ENCODE data around the gene C9orf72. TPM values are rescaled to one million over a fixed set of nuclear protein-coding genes. Genes with fewer than 3 reads are reported as not detected.

Gene C9orf72
- polyA plus RNA-seq, 12 donors, result 11.8 to 20.9 (median 16.2) TPM; not detected in 1

DNA sequence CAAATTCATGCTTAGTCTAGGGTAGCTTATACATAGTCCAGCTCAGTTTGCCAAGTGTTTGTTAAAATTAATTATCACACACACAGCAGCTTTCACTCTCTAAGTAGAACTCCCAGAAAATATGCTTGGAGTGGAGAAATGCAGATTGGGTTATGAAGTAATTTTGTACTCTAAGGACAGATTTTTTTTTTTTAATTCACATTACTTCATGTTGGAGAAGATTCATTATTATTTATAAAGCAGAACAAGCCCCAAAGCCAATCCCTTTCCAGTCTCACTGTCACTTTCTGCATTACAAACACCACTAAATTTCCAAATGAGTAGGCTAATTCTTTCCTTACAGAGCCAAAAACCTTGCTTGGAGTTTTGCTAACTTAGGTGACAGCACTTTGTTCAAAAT, 11.7 kb upstream of the C9orf72 start:
- DNase-seq, result no peak

DNA sequence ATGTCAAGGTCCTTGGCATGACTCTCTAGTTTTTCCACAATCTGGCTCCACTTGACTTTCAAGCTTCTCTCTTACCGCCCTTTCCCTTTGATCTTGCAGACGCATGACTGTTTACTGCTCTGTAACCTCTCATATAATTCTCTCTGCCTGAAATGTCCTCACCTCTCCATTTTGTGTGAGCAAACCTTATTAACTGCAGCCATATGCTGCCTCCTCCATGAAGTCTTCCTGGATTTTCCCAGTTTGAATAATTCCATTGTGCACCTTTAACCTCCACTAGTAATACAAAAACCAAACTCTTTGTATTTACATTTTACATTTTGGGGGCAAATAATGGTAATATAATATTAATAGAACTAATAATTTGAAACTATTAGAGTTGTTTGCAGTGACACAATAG, 9.5 kb upstream of the C9orf72 start:
- no peak for DNase-seq

DNA sequence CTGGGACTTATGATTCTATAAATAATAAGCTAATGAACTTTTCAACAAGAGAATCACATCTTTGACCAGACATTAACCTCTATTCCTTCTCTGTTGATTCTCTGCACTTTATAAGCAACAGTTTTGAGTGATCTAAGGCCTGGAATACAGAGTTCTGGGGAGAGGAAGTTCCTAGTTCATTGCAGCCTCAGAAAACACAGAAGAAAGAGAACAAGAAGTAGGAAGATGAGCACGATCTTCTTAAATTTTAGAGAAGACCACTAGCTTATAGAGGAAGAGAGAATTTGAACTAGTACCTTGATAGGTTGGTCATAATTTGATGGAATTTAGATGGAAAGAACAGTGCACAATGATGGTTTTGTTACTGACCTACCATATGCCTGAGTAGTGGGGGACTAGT, 8.5 kb upstream of the C9orf72 start:
- DNase-seq, result no peak

GRCh38 chr9:27573634-27574590, 631 bp upstream of the C9orf72 start:
- peak; percentile 95 for DNase-seq

DNA sequence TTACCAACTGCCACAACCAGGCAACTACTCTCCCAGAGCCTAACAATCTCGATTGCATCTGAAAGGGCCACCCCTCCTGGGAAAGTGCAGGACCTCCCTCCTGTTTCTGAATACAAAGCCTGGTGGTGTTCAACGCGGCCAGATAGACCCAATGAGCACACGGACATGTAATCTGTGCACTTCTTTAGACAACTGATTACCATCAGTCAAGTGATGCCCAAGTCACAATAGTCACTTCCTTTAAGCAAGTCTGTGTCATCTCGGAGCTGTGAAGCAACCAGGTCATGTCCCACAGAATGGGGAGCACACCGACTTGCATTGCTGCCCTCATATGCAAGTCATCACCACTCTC, 739 bp downstream of the C9orf72 start:
- DNase-seq, result peak; percentile 55

DNA sequence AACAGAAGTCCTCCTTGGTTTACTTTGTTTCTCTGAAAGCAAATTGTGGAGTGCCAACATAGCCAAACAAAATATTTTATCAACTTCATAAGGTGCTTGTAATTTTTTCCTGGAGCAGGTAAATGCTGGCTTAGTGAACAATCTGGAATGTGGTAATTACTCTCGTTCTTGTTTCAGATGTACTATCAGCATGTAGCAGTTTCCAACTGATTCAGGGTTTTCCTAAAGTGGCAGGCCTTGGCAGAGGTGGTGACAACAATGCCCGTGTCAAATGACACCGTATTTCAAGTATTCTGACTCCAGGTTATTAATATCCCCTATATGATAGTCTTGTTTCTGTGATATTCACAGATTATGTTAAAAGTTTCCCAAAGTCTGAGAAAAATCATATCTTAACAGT, 1.2 kb downstream of the C9orf72 start:
- no peak for DNase-seq

DNA sequence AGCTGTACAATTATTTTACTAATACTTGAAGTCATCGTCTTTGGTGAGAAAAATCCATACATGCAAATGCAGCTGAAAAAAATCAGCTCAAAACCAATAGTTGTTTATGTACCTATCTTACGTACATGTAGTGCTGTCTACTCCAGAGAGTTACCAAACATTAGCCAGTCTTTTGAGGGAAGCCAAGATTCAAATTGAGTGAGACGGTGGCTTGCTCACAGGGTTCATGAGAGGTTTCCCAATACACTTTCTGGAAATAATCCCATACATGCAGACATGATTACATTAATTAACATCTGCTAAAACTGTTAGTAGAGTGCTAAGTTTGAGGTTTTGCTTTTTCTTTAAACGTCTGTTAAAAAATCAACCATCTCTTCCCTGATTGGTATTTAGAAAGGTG, 2.3 kb downstream of the C9orf72 start:
- no peak for DNase-seq

DNA sequence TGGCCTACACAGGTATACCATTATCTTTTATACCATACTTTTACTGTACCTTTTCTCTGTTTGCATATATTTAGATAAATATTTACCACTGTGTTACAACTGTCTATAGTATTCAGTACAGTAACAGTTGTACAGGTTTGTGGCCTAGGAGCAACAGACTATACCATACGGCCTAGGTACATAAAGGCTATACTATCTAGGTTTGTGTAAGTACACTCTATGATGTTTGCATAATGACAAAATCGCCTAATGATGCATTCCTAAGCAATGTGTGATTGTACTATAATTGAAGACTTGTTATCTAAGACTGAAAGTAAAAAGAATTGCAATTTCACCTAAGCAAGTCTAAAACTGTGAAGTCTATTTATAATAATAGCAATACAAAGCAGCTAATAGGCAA, 3.9 kb downstream of the C9orf72 start:
- DNase-seq, result no peak

- DNase-seq, result no peak
Observed at GRCh38 chr9:27566118-27566517, 7.2 kb downstream of the C9orf72 start.

DNA sequence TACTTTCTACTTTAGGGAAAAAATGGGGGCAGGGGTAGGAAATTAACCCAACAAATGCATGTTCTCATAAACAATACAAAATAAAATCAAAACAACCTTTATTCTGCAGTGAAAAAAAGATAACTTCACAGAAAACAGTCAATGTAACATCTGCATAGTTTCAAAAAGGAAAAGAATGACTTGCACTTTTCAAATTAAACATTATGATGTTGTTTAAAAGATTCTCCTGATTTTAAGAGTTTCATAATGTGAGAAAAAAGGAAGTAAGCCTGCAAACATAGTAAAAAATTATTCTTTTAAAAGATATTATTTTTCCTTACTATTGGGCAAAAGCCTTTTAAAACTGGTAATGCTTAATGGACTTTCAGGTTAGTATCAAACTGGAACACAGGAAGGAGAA, 7.6 kb downstream of the C9orf72 start:
- DNase-seq, result no peak

GRCh38 chr9:27564670-27565069, 8.6 kb downstream of the C9orf72 start:
- no peak for DNase-seq

DNA sequence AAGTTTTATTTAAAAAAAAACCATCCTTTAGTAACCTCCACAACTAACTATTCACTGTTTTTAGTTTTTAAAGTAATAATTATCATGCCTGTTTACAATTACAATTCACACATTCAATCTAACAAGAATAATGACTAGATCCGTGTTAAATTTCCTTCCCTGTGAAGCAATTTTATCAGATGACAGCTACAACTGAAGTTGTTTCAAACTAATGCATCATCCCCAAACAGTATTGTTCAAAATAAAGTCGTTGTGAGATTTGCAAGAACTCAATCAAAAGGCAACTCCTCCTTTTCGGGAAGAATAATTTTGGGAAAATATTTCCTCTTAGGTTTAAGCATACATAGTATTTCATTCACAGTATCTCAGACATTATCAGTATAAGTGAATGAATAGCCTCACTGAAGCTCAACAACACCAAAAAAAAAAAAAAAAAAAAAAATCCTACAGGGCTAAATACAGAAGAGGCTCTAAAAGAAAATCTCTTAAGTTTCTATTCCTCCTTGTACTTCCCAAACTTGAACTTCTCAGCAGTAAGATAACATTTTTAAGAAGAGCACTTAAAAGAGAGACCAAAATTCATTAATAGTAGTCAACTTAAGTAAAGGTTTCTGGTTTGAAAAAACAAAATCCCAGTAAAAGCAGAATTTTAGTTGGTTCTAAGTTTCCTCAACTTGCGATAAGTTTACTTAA, 9.4 kb downstream of the C9orf72 start:
- no peak for DNase-seq

DNA sequence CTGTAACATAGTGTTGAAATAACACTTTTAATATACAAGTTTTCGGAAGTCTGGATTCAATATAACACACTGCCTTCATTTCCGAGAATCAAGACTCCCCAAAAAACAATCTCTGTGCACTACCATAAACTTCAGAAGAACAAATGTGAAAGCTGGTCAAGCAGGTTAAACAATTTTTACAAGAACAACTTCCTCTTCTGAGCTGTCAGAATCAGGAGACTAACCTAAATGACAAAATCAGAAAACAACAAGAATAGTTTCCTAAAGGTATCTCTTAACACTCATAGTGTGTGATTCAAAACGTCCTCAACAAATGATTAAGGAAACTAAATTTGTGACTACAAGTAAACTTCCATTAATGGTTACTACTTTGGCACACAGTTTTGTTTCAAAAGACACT, 11.6 kb downstream of the C9orf72 start:
- no peak for DNase-seq

DNA sequence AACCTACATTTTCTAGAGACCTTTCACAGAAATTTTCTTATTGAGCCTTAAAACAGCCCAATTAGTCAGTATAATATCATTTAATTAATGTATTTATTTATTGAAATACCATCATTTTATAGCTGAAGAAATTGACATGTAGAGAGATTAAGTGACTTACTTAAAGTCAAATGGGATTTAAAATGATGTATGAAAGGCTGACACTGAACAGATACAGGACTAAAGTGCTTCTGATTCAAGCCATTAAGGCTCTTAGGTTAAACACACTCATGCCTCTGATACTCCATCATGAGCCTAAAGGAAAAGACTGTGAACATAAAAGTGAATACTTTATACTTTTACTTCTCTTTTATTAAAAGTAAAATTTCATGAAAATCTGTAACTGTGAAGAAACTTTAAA, 12.8 kb downstream of the C9orf72 start:
- DNase-seq, result no peak

- DNase-seq, result no peak
Observed at GRCh38 chr9:27558307-27558706, 15.0 kb downstream of the C9orf72 start.

DNA sequence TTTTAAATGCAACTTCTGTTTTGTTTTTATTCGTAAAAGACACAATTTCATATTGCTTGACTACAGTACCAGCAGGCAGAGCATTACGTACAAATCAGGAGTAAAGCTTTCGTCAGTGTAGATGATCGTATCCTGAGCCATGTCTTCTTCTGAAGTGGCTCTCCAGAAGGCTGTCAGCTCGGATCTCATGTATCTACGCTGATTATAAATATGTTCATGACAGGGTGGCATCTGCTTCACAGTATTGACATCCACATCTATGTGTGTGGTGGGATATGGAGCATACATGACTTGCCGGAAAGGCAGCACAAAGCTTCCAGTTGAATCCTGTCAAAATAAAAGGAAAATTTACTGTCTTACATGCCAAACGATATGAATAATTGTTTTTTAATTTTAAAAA, 16.8 kb downstream of the C9orf72 start:
- DNase-seq, result no peak

DNA sequence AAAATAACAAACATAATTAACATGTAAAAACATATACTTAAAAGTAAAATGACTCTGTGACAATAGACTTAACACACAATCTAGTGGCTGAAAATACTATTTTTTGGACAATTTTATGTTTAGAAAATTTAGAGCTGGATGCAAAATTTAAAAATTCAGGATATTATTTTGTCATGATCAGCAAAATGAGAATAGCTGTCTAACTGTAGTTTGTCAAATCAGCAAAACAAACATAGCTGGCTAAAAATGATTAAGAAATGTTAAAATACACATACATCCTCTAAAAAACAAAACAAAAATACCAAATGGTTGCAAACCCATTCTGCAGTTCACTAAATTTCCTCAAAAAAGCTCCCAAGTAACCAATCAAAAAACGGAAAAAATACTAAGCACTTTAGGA, 18.6 kb downstream of the C9orf72 start:
- no peak for DNase-seq

- no peak for DNase-seq
Observed at GRCh38 chr9:27549196-27549755, 24.0 kb downstream of the C9orf72 start.

DNA sequence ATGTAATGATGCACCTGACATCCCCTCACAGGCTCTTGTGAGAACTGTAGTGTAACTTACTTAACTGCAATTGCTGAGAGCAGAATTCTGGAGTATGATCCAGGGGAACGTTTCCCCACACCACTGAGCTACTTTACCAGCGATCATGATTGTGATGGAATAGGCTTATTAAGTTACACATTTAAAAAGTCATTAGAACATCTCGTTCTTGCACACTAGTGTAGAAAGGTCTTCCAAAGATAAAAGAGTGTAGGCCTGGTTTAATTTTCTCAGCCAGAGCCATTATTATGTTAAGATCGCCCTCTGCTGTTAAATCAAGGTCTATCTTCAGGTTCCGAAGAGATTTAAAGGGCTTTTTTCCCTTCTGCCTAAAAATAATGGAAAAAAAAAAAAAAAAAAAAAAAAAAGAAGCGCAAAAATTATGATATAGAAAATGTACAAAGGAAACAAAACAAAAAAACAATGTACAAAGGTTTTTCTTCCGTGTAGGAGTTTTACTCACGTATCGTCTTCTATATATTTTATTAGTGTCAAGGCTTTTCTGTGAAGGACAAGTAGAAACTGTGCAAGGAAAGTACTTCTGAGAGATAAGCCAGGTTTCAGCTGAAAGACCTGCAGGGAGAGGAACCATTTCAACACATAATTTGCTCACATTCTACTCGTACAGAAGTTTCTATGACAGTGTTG, 25.1 kb downstream of the C9orf72 start:
- peak; percentile 58 for DNase-seq

DNA sequence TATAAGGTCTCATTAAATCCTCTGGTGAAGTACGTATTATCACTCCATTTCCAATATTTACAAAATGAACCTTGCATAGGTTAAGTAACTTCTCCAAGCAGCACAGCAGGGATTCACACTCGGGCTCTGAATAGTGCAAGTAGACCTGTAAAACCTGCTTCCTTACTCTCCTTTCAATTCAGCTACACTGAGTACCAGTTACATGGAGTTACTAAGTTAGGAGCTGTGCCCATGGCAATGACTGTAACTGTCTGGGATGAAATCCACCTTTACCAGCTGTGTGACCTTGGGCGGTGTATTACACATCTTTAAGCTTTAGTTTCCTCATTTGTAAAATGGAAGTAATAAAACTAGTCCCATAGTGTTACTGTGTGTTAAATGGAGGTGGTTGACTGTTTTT, 27.8 kb downstream of the C9orf72 start:
- DNase-seq, result no peak

DNA sequence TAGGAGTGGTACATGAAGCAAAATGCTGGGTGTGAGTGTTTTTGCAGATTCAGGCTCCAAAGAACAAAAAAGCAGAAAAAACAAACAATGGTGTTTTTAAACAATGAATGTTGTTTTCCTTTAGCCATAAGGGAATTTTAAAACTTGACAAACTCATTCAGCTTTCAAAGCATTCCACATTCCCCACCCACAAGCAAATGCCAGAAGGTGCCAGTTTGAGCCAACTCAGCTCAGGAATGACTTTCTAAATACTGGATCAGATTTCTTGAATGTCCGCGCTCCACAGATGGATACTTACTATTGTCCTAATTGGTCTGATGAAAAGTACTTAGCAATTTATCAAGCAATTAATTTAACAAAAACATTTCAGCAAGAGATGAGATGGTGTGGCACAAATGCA, 30.8 kb downstream of the C9orf72 start:
- DNase-seq, result no peak

DNA sequence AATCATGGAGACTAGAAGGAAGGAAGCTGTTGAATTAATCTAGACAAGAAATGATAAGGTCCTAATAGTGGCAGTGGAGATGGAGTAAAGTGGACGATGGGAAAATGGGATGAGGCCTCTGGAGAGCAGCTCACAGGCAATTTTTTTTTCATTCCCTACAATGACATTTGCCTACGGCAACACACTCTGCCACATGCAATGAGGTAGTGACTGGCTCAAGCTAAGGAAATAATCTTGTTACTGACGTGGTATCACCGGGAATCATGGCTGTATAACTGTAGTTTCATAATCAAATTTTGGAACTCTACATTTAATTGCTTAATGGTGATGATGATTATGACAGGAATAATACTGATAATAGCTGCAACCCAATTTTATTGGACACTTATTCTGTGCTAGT, 31.5 kb downstream of the C9orf72 start:
- DNase-seq, result no peak
